Astrocyte (in vitro differentiated cells and primary cell): ENCODE data around the gene MIDN. TPM values are rescaled to one million over a fixed set of nuclear protein-coding genes. Genes with fewer than 3 reads are reported as not detected.

Source experiments
- DNase-seq: peaks from one replicate; pipeline ENCODE4 v3.0.0-alpha.2; 2010; ENCODE audit warnings: low read depth
- FAIRE-seq: peaks from 2 replicates; lab custom pipeline; 2011; peaks lifted over from hg19 to GRCh38; lab: Jason Lieb, UNC
- H2AFZ ChIP-seq: 2 replicates; pipeline ENCODE4 v1.6.0; 2012; ENCODE audit warnings: low read depth, low read length, inconsistent platforms
- H3K27ac ChIP-seq: 2 replicates; pipeline ENCODE4 v1.5.1; 2011; ENCODE audit warnings: low read depth, low read length, inconsistent platforms
- H3K27me3 ChIP-seq: 2 replicates; pipeline ENCODE4 v1.6.0; 2011; ENCODE audit warnings: low read length, inconsistent platforms; ENCODE audit not compliant: insufficient read depth
- H3K36me3 ChIP-seq: 2 replicates; pipeline ENCODE4 v1.5.1; 2011; ENCODE audit warnings: low read length, inconsistent platforms; ENCODE audit not compliant: insufficient read depth
- H3K4me1 ChIP-seq: 2 replicates; pipeline ENCODE4 v1.5.1; 2011; ENCODE audit warnings: low read length, inconsistent platforms; ENCODE audit not compliant: insufficient read depth
- H3K4me2 ChIP-seq: 2 replicates; pipeline ENCODE4 v1.6.0; 2012; ENCODE audit warnings: low read length, inconsistent platforms
- H3K4me3 ChIP-seq: 2 replicates; pipeline ENCODE4 v1.5.1; 2011; ENCODE audit warnings: low read depth, mild to moderate bottlenecking, low read length, inconsistent platforms; ENCODE audit not compliant: insufficient read depth
- H3K79me2 ChIP-seq: 2 replicates; pipeline ENCODE4 v1.6.0; 2012; ENCODE audit warnings: mild to moderate bottlenecking, low read length, inconsistent platforms; ENCODE audit not compliant: insufficient read depth
- H3K9ac ChIP-seq: 2 replicates; pipeline ENCODE4 v1.6.0; 2012; ENCODE audit warnings: mild to moderate bottlenecking, low read length, inconsistent platforms
- H3K9me3 ChIP-seq: 2 replicates; pipeline ENCODE4 v1.5.1; 2012; ENCODE audit warnings: low read depth, mild to moderate bottlenecking, low read length, inconsistent platforms; ENCODE audit not compliant: insufficient read depth
- H4K20me1 ChIP-seq: 2 replicates; pipeline ENCODE4 v1.6.0; 2012; ENCODE audit warnings: low read length, inconsistent platforms; ENCODE audit not compliant: insufficient read depth
- H3K27ac Mint-ChIP-seq: one replicate; pipeline ENCODE4 v1.8.0; 2021; ENCODE audit warnings: mild to moderate bottlenecking, mixed read lengths; ENCODE audit not compliant: unreplicated experiment
- H3K27me3 Mint-ChIP-seq: one replicate; pipeline ENCODE4 v1.8.0; 2021; ENCODE audit warnings: low read depth, mixed read lengths; ENCODE audit not compliant: unreplicated experiment
- H3K36me3 Mint-ChIP-seq: one replicate; pipeline ENCODE4 v1.8.0; 2021; ENCODE audit warnings: low read depth, mixed read lengths; ENCODE audit not compliant: unreplicated experiment
- H3K4me1 Mint-ChIP-seq: one replicate; pipeline ENCODE4 v1.8.0; 2021; ENCODE audit warnings: low read depth, mixed read lengths; ENCODE audit not compliant: unreplicated experiment
- H3K4me3 Mint-ChIP-seq: one replicate; pipeline ENCODE4 v1.8.0; 2021; ENCODE audit warnings: mild to moderate bottlenecking, moderate library complexity, mixed read lengths; ENCODE audit not compliant: unreplicated experiment
- H3K9me3 Mint-ChIP-seq: one replicate; pipeline ENCODE4 v1.8.0; 2021; ENCODE audit warnings: mild to moderate bottlenecking, mixed read lengths; ENCODE audit not compliant: unreplicated experiment
- CTCF ChIP-seq: IDR thresholded peaks from 2 replicates; pipeline ENCODE4 v1.5.1; 2011; ENCODE audit warnings: low read depth, mild to moderate bottlenecking, inconsistent platforms, low read length, moderate library complexity; ENCODE audit not compliant: insufficient read depth
- EZH2 ChIP-seq: IDR thresholded peaks from 2 replicates; pipeline ENCODE4 v1.6.1; 2012; ENCODE audit warnings: mild to moderate bottlenecking, low read length, inconsistent platforms; ENCODE audit not compliant: insufficient read depth
- total RNA-seq: library from RNA; stranded (reverse); gene quantifications from 2 replicates; pipeline ENCODE4 v1.2.1, GENCODE V29; 2021

Gene MIDN
- total RNA-seq, 1 donor from 2014 or later, result 141 TPM

- H3K27me3 Mint-ChIP-seq, result peaks cover 2% of the 10 kb centered on the region
- H3K27ac Mint-ChIP-seq, result no peak overlapping the region
- TF ChIP-seq CTCF (no peak), EZH2 (no peak)
- Histone ChIP-seq H3K79me2 (no peaks in the 10 kb centered on the region), H3K36me3 (no peaks in the 10 kb centered on the region), H3K27ac (no peak overlapping the region), H3K4me1 (no peaks in the 10 kb centered on the region), H3K9ac (no peak overlapping the region), H3K4me3 (no peak overlapping the region), H3K4me2 (no peak overlapping the region), H3K27me3 (peaks cover 2% of the 10 kb centered on the region), H2AFZ (no peak overlapping the region), H4K20me1 (no peaks in the 10 kb centered on the region), H3K9me3 (no peaks in the 10 kb centered on the region)
- DNase-seq (no peak), FAIRE-seq (no peak)
- H3K36me3 Mint-ChIP-seq, result no peaks in the 10 kb centered on the region
- H3K4me1 Mint-ChIP-seq, result no peaks in the 10 kb centered on the region
- H3K4me3 Mint-ChIP-seq, result no peak overlapping the region
- no peaks in the 10 kb centered on the region for H3K9me3 Mint-ChIP-seq
Observed at GRCh38 chr19:1307755-1308303, 59.4 kb downstream of the MIDN start.

GRCh38 chr19:1308718-1309117, 60.3 kb downstream of the MIDN start:
- H3K27me3 Mint-ChIP-seq, result no peaks in the 10 kb centered on the region
- Histone ChIP-seq H2AFZ (no peak overlapping the region), H3K36me3 (no peaks in the 10 kb centered on the region), H3K4me1 (peaks cover 7% of the 10 kb centered on the region), H3K27me3 (no peaks in the 10 kb centered on the region), H3K4me2 (no peak overlapping the region), H3K79me2 (no peaks in the 10 kb centered on the region), H3K27ac (no peak overlapping the region), H3K9ac (no peak overlapping the region), H3K9me3 (no peaks in the 10 kb centered on the region), H3K4me3 (no peak overlapping the region), H4K20me1 (no peaks in the 10 kb centered on the region)
- TF ChIP-seq CTCF (no peak), EZH2 (no peak)
- FAIRE-seq, result no peak
- no peaks in the 10 kb centered on the region for H3K9me3 Mint-ChIP-seq
- H3K27ac Mint-ChIP-seq, result no peak overlapping the region
- H3K4me1 Mint-ChIP-seq, result peaks cover 2% of the 10 kb centered on the region
- H3K4me3 Mint-ChIP-seq, result no peak overlapping the region
- no peaks in the 10 kb centered on the region for H3K36me3 Mint-ChIP-seq
- no peak for DNase-seq

Other genes with a start within 250 kb of the MIDN start
- 2.5 and 2.7 TPM in 2 replicates for gene GRIN3B, start 248.2 kb upstream of the MIDN start, total RNA-seq
- 155 and 173 TPM in 2 replicates for gene TMEM259, start 227.5 kb upstream of the MIDN start, total RNA-seq
- not detected in 2 replicates for gene RNU6-2, start 227.1 kb upstream of the MIDN start, total RNA-seq
- 781 and 819 TPM in 2 replicates for gene CNN2, start 222.0 kb upstream of the MIDN start, total RNA-seq
- 14.3 and 18.4 TPM in 2 replicates for gene ABCA7, start 208.5 kb upstream of the MIDN start, total RNA-seq
- 2.7 and 3.0 TPM in 2 replicates for gene ARHGAP45, start 181.4 kb upstream of the MIDN start, total RNA-seq
- gene POLR2E, start 153.2 kb upstream of the MIDN start, total RNA-seq, result 180 and 207 TPM in 2 replicates
- gene GPX4, start 144.6 kb upstream of the MIDN start, total RNA-seq, result 294 and 325 TPM in 2 replicates
- gene SBNO2, start 74.3 kb upstream of the MIDN start, total RNA-seq, result 39.3 and 43.2 TPM in 2 replicates
- 61.6 and 67.9 TPM in 2 replicates for gene STK11, start 42.8 kb upstream of the MIDN start, total RNA-seq
- 18.8 and 19.8 TPM in 2 replicates for gene CBARP, start 10.6 kb upstream of the MIDN start, total RNA-seq
- 154 and 170 TPM in 2 replicates for gene ATP5F1D, start 6.8 kb upstream of the MIDN start, total RNA-seq
- gene CIRBP, start 20.7 kb downstream of the MIDN start, total RNA-seq, result 184 and 215 TPM in 2 replicates
- gene FAM174C, start 26.9 kb downstream of the MIDN start, total RNA-seq, result 50.5 and 50.8 TPM in 2 replicates
- 7.0 and 8.4 TPM in 2 replicates for gene EFNA2, start 37.3 kb downstream of the MIDN start, total RNA-seq
- 64.0 and 67.3 TPM in 2 replicates for gene NDUFS7, start 135.3 kb downstream of the MIDN start, total RNA-seq
- gene GAMT, start 153.0 kb downstream of the MIDN start, total RNA-seq, result 34.1 and 35.9 TPM in 2 replicates
- gene DAZAP1, start 159.0 kb downstream of the MIDN start, total RNA-seq, result 94.7 and 108 TPM in 2 replicates
- gene RPS15, start 189.8 kb downstream of the MIDN start, total RNA-seq, result 973 and 1,045 TPM in 2 replicates
- gene APC2, start 201.5 kb downstream of the MIDN start, total RNA-seq, result 5.5 and 7.1 TPM in 2 replicates
- gene C19orf25, start 230.6 kb downstream of the MIDN start, total RNA-seq, result 30.2 and 32.4 TPM in 2 replicates
- gene PCSK4, start 241.8 kb downstream of the MIDN start, total RNA-seq, result 2.7 and 3.9 TPM in 2 replicates
- 5.7 and 6.6 TPM in 2 replicates for gene REEP6, start 242.6 kb downstream of the MIDN start, total RNA-seq